H9 (cell line): ENCODE data around the gene PCED1A. TPM values are rescaled to one million over a fixed set of nuclear protein-coding genes. Genes with fewer than 3 reads are reported as not detected.

ENCODE experiments used
- DNase-seq: peaks from one replicate; pipeline ENCODE4 v3.0.0-alpha.2; 2017
- H2AFZ ChIP-seq: one replicate; pipeline ENCODE4 v1.6.1; 2013; ENCODE audit warnings: mild to moderate bottlenecking, low read length, control low read depth, moderate library complexity
- H2AK5ac ChIP-seq: 2 replicates; pipeline ENCODE4 v1.6.1; 2013; ENCODE audit warnings: low read length, control low read depth, mixed read lengths; ENCODE audit not compliant: insufficient read length
- H2BK120ac ChIP-seq: one replicate; pipeline ENCODE4 v1.6.1; 2013; ENCODE audit warnings: low read depth, mild to moderate bottlenecking, low read length, control low read depth, inconsistent platforms; ENCODE audit not compliant: poor library complexity, severe bottlenecking
- H2BK12ac ChIP-seq: 2 replicates; pipeline ENCODE4 v1.6.1; 2013; ENCODE audit warnings: low read length, control low read depth, mixed read lengths, low read depth; ENCODE audit not compliant: insufficient read length
- H2BK15ac ChIP-seq: 2 replicates; pipeline ENCODE4 v1.6.1; 2013; ENCODE audit warnings: low read depth, low read length, control low read depth
- H2BK20ac ChIP-seq: one replicate; pipeline ENCODE4 v1.6.1; 2013; ENCODE audit warnings: low read depth, mild to moderate bottlenecking, low read length, control low read depth, inconsistent platforms; ENCODE audit not compliant: poor library complexity, severe bottlenecking
- H2BK5ac ChIP-seq: 2 replicates; pipeline ENCODE4 v1.6.1; 2013; ENCODE audit warnings: low read length, control low read depth, mixed read lengths; ENCODE audit not compliant: insufficient read length
- H3K14ac ChIP-seq: 2 replicates; pipeline ENCODE4 v1.6.1; 2013; ENCODE audit warnings: low read length, control low read depth; ENCODE audit not compliant: insufficient read depth
- H3K18ac ChIP-seq: 2 replicates; pipeline ENCODE4 v1.6.1; 2013; ENCODE audit warnings: low read depth, mild to moderate bottlenecking, mixed read lengths, low read length, control low read depth; ENCODE audit not compliant: insufficient read length
- H3K23ac ChIP-seq: 2 replicates; pipeline ENCODE4 v1.6.1; 2013; ENCODE audit warnings: low read length, control low read depth, mixed read lengths, low read depth; ENCODE audit not compliant: insufficient read length
- H3K23me2 ChIP-seq: 2 replicates; pipeline ENCODE4 v1.6.1; 2013; ENCODE audit warnings: low read depth, mild to moderate bottlenecking, mixed read lengths, low read length, control low read depth; ENCODE audit not compliant: insufficient read length, poor library complexity, severe bottlenecking
- H3K27ac ChIP-seq: 2 replicates; pipeline ENCODE4 v1.5.1; 2013; ENCODE audit warnings: low read length, control low read depth, mixed read lengths, low read depth; ENCODE audit not compliant: insufficient read length
- H3K27me3 ChIP-seq: 2 replicates; pipeline ENCODE4 v1.6.1; 2013; ENCODE audit warnings: low read length, control low read depth, inconsistent platforms; ENCODE audit not compliant: insufficient read depth
- H3K4ac ChIP-seq: 2 replicates; pipeline ENCODE4 v1.6.1; 2013; ENCODE audit warnings: low read depth, mild to moderate bottlenecking, control low read depth, inconsistent platforms, low read length, moderate library complexity
- H3K4me1 ChIP-seq: 2 replicates; pipeline ENCODE4 v1.6.1; 2013; ENCODE audit warnings: low read length, control low read depth, inconsistent platforms; ENCODE audit not compliant: insufficient read depth
- H3K4me2 ChIP-seq: 2 replicates; pipeline ENCODE4 v1.6.1; 2013; ENCODE audit warnings: low read length, control low read depth, mixed read lengths; ENCODE audit not compliant: insufficient read length, insufficient read depth
- H3K56ac ChIP-seq: 2 replicates; pipeline ENCODE4 v1.6.1; 2013; ENCODE audit warnings: low read depth, mild to moderate bottlenecking, mixed read lengths, low read length, control low read depth; ENCODE audit not compliant: insufficient read length
- H3K79me1 ChIP-seq: 2 replicates; pipeline ENCODE4 v1.6.1; 2013; ENCODE audit warnings: low read depth, mild to moderate bottlenecking, moderate library complexity, low read length, control low read depth, inconsistent platforms; ENCODE audit not compliant: insufficient read depth, poor library complexity, severe bottlenecking
- H3K79me2 ChIP-seq: 2 replicates; pipeline ENCODE4 v1.6.1; 2013; ENCODE audit warnings: low read length, control low read depth, inconsistent platforms; ENCODE audit not compliant: insufficient read depth
- H3K9ac ChIP-seq: 2 replicates; pipeline ENCODE4 v1.6.1; 2013; ENCODE audit warnings: low read length, control low read depth, mixed read lengths; ENCODE audit not compliant: insufficient read length; ENCODE audit errors: extremely low read depth
- H3K9me3 ChIP-seq: one replicate; pipeline ENCODE4 v1.6.1; 2013; ENCODE audit warnings: low read depth, low read length, inconsistent platforms; ENCODE audit not compliant: control insufficient read depth
- H3T11ph ChIP-seq: one replicate; pipeline ENCODE4 v1.6.1; 2013; ENCODE audit warnings: mild to moderate bottlenecking, low read length, control low read depth, inconsistent platforms
- H4K20me1 ChIP-seq: one replicate; pipeline ENCODE4 v1.6.1; 2013; ENCODE audit not compliant: control insufficient read depth, insufficient read length, insufficient read depth
- H4K5ac ChIP-seq: 2 replicates; pipeline ENCODE4 v1.6.1; 2013; ENCODE audit warnings: low read depth, mild to moderate bottlenecking, mixed read lengths, low read length, control low read depth; ENCODE audit not compliant: insufficient read length
- H4K8ac ChIP-seq: replicated peaks from 2 replicates; pipeline ENCODE4 v1.6.1; 2013; ENCODE audit warnings: low read length, control low read depth, mixed read lengths, low read depth; ENCODE audit not compliant: insufficient read length
- H4K91ac ChIP-seq: 2 replicates; pipeline ENCODE4 v1.6.1; 2013; ENCODE audit warnings: low read depth, mild to moderate bottlenecking, moderate library complexity, mixed read lengths, low read length, control low read depth; ENCODE audit not compliant: insufficient read length
- H3K27ac Mint-ChIP-seq, 3 experiments: 2 replicates in 2 of 3; 3 replicates in 1 of 3; pipeline ENCODE4 v1.8.0; 2020 to 2021; ENCODE audit warnings: mixed read lengths in 3 of 3, mild to moderate bottlenecking in 1 of 3, moderate library complexity in 1 of 3
- H3K27me3 Mint-ChIP-seq: 2 replicates; pipeline ENCODE4 v1.8.0; 2021; ENCODE audit warnings: low read depth, mild to moderate bottlenecking, moderate library complexity, mixed read lengths
- H3K36me3 Mint-ChIP-seq, 3 experiments: 2 replicates in 2 of 3; 3 replicates in 1 of 3; pipeline ENCODE4 v1.8.0; 2020 to 2021; ENCODE audit warnings: low read depth in 3 of 3, mixed read lengths in 3 of 3; ENCODE audit not compliant: insufficient read depth in 1 of 3
- H3K4me1 Mint-ChIP-seq, 2 experiments: 2 replicates each; pipeline ENCODE4 v1.8.0; 2020; ENCODE audit warnings: mixed read lengths in 2 of 2
- H3K4me3 Mint-ChIP-seq, 2 experiments: 2 replicates in 1 of 2; 3 replicates in 1 of 2; pipeline ENCODE4 v1.8.0; 2020 to 2021; ENCODE audit warnings: mild to moderate bottlenecking in 2 of 2, mixed read lengths in 2 of 2, moderate library complexity in 1 of 2
- H3K9me3 Mint-ChIP-seq, 2 experiments: 2 replicates in 1 of 2; 3 replicates in 1 of 2; pipeline ENCODE4 v1.8.0; 2020; ENCODE audit warnings: mild to moderate bottlenecking in 2 of 2, mixed read lengths in 2 of 2, moderate library complexity in 1 of 2
- WGBS: extraction: QIAGEN DNeasy Blood & Tissue Kit; methylation state at CpG from one replicate; pipeline ENCODE4 v1.1.7; 2013; ENCODE audit warnings: missing lambda C conversion rate, low lambda C conversion rate, mixed read lengths; ENCODE audit not compliant: insufficient read length; ENCODE audit errors: extremely low coverage; 5-methylcytosine and 5-hydroxymethylcytosine counted together
- total RNA-seq: library from RNA; stranded (reverse); gene quantifications from 2 replicates; pipeline ENCODE4 v1.2.1, GENCODE V29; 2021
- TF ChIP-seq, protein P1 (sequence below): fragments of 200-600 bp; sonication (generic); conservative IDR thresholded peaks from 3 replicates; pipeline ENCODE4 v1.8.0; 2021; ENCODE audit warnings: antibody characterized with exemption, mild to moderate bottlenecking

The PCED1A gene
- total RNA-seq, 1 experiment from 2014 or later = 30.8 TPM

DNA sequence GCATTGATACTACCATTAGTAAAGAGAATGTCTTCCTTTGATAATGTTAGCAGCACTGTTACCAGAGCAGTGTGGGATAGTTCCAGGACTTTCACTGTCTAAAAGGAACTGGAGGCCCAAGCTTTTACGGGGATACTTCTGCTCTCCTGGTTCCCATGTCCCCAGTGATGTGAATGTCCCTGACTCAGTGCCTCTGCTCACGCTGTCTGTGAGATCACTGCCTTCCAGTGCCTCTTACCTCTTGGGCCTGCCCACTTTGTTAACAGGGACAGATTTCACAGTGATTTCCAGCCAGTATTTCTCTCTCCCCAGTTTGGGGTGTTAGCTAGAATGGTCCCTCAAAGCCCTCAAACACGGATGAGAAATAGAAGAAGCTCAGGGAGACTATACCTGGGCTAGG, 47.3 kb upstream of the PCED1A start:
- no CpG with 5 or more reads among the region's 3 CpGs for WGBS
- no peak overlapping the region for H3K14ac ChIP-seq
- TF ChIP-seq, protein P1, sequence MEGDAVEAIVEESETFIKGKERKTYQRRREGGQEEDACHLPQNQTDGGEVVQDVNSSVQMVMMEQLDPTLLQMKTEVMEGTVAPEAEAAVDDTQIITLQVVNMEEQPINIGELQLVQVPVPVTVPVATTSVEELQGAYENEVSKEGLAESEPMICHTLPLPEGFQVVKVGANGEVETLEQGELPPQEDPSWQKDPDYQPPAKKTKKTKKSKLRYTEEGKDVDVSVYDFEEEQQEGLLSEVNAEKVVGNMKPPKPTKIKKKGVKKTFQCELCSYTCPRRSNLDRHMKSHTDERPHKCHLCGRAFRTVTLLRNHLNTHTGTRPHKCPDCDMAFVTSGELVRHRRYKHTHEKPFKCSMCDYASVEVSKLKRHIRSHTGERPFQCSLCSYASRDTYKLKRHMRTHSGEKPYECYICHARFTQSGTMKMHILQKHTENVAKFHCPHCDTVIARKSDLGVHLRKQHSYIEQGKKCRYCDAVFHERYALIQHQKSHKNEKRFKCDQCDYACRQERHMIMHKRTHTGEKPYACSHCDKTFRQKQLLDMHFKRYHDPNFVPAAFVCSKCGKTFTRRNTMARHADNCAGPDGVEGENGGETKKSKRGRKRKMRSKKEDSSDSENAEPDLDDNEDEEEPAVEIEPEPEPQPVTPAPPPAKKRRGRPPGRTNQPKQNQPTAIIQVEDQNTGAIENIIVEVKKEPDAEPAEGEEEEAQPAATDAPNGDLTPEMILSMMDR = no peak
- H3T11ph ChIP-seq = no peak overlapping the region
- H3K79me1 ChIP-seq = peaks cover 14% of the 10 kb centered on the region
- no peak overlapping the region for H3K4me3 Mint-ChIP-seq
- H3K23me2 ChIP-seq = no peaks in the 10 kb centered on the region
- H3K27me3 Mint-ChIP-seq = no peaks in the 10 kb centered on the region
- H3K9me3 ChIP-seq = no peaks in the 10 kb centered on the region
- H3K36me3 Mint-ChIP-seq = no peaks in the 10 kb centered on the region
- H2AFZ ChIP-seq = no peak overlapping the region
- no peak overlapping the region for H3K9ac ChIP-seq
- no peak overlapping the region for H2AK5ac ChIP-seq
- H4K91ac ChIP-seq = no peak overlapping the region
- H2BK12ac ChIP-seq = no peak overlapping the region
- no peak overlapping the region for H4K8ac ChIP-seq
- no peaks in the 10 kb centered on the region for H3K27me3 ChIP-seq
- no peak overlapping the region for H3K27ac Mint-ChIP-seq
- no peaks in the 10 kb centered on the region for H3K9me3 Mint-ChIP-seq
- no peaks in the 10 kb centered on the region for H3K4me1 Mint-ChIP-seq
- H3K23ac ChIP-seq = no peak overlapping the region
- no peak overlapping the region for H2BK15ac ChIP-seq
- H3K27ac ChIP-seq = no peak overlapping the region
- H3K56ac ChIP-seq = no peak overlapping the region
- DNase-seq = no peak
- H2BK5ac ChIP-seq = no peak overlapping the region
- peaks cover 20% of the 10 kb centered on the region for H3K79me2 ChIP-seq
- H2BK20ac ChIP-seq = no peak overlapping the region
- H4K5ac ChIP-seq = no peak overlapping the region
- H3K18ac ChIP-seq = no peak overlapping the region
- H3K4me2 ChIP-seq = no peak overlapping the region
- no peaks in the 10 kb centered on the region for H4K20me1 ChIP-seq
- no peaks in the 10 kb centered on the region for H3K4me1 ChIP-seq
- H3K4ac ChIP-seq = no peak overlapping the region
- no peak overlapping the region for H2BK120ac ChIP-seq
